ENCODE data around the gene ZMIZ1. TPM values are rescaled to one million over a fixed set of nuclear protein-coding genes. Genes with fewer than 3 reads are reported as not detected.
"Not testable (repeated sequence)": the region's sequence is repeated elsewhere in the genome, so short reads cannot be mapped to it uniquely, and the experiment has no call there.

ZMIZ1 gene
- total RNA-seq, 1 experiment from 2014 or later = 27.5 TPM

GRCh38 chr10:79029478-79030390, 39.0 kb upstream of the ZMIZ1 start:
- DNase-seq (ENCODE audit: low spot score) = no peak

DNA sequence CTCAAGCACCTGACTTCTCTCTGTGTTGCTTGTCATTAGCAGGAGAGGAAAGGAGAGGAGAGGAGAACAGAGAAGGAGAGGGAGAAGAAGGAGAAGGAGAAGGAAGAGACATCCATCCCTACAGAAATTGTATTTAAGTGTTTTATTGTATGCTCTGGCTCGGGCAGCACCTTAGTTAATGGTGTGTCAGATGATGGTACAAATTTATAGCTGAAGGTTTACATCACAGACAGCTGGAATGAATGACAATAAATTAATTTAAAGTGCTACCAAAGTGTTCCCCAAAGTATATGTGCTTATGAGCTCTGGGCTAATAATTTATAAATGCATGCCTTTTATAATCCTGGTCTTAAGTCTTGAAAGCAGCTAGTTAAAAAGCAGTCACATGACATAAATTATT, 38.1 kb upstream of the ZMIZ1 start:
- DNase-seq (ENCODE audit: low spot score) = no peak

GRCh38 chr10:79031723-79032122, 37.0 kb upstream of the ZMIZ1 start:
- no peak for DNase-seq (ENCODE audit: low spot score)

DNA sequence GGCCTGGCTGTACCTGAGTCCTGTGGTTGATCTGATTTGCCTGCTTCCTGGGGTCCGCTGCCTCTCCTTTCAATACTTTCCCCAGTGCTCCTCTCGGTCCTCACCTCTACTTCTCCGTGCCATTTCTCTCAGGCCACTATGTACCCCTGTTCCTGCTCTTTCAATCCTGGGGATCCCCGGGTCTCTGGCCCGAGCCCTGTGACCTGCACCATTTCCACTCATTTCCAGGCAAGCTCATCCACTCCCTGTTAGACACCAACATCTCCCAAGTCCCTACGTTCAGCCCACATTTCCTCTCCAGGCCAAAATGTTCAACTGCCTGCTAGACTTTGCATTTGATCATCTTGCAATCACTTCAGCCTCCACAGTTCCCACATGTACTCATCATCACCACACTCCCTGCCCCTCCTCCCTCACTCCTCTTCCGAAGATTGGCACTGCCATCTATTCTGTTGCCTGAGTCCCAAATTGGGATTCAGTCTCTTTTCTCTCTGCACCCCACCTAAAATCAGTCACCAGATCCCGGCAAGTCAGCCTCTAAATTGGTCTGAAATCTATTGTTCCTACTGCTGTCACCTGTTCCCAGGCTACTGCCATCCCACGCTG, 34.4 kb upstream of the ZMIZ1 start:
- DNase-seq (ENCODE audit: low spot score) = no peak

- not testable (repeated sequence) for DNase-seq (ENCODE audit: low spot score)
Observed at GRCh38 chr10:79036416-79036815, 32.4 kb upstream of the ZMIZ1 start.

GRCh38 chr10:79038104-79038840, 30.5 kb upstream of the ZMIZ1 start:
- no peak for DNase-seq (ENCODE audit: low spot score)

- DNase-seq (ENCODE audit: low spot score) = no peak
Observed at GRCh38 chr10:79038841-79039201, 29.9 kb upstream of the ZMIZ1 start.

DNA sequence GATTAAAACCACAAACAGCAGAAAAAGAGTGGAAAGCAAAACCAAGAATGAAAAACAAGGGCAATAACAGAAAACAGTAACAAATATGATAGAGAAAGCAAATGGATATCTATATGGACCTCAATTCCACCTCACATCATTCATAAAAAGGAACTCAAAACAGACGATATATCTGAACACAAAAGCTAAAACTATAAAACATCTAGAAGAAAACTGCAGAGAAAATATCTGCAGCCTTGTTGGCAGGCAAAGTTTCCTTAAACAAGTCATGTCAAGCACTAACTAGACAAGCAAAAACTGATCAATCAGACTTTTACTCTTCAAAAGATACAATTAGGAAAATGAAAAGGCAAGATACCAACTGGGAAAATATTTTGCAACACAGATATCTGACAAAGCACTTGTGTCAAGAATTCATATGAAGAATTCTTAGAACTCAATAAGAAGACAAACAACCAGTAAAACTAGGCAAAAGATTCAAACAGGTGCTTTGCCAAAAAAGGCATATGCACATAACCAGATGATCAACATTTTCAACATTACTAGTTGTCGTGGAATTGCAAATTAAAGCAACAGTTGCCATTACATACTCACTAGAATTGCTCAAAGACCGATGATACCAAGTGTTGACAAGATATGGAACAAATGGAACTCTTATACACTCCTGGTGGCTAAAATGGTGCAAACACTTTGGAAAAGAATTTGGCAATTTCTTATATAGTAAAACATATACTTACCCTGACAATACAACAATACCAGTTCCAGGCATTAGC, 25.9 kb upstream of the ZMIZ1 start:
- DNase-seq (ENCODE audit: low spot score) = no peak

- DNase-seq (ENCODE audit: low spot score) = no peak
Observed at GRCh38 chr10:79044036-79044632, 24.6 kb upstream of the ZMIZ1 start.

GRCh38 chr10:79044846-79045245, 23.9 kb upstream of the ZMIZ1 start:
- no peak for DNase-seq (ENCODE audit: low spot score)

DNA sequence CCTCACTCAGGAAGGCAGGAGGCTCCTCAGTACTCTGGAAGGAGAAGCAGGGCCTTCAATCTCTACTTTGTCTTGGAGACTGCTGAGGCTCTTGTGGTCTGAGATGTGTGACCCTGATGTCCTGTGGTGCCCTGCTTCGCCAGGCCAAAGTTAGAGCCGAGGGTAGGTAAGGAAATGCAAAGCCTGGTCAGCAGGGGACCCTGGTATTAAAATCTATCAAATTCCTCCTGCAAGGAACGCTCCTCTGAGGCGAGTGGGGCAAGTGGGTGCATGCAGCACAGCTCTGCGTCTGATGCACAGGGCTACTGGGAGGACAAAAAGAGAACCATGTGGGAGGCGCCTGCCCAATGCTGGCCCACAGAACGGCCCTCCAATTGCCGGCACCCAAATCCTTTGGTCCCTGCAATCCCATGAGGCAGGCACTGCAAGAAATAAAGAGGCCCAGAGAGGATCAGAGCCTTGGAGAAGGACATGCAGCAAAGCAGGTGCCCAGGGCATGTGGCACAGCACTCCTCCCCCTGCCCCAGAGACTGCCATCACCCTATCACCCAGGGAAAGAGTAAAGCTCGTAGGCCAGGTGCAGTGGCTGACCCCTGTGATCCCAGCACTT, 23.1 kb upstream of the ZMIZ1 start:
- no peak for DNase-seq (ENCODE audit: low spot score)

GRCh38 chr10:79046326-79046725, 22.4 kb upstream of the ZMIZ1 start:
- DNase-seq (ENCODE audit: low spot score) = no peak

GRCh38 chr10:79046741-79047583, 21.8 kb upstream of the ZMIZ1 start:
- no peak for DNase-seq (ENCODE audit: low spot score)

- DNase-seq (ENCODE audit: low spot score) = no peak
Observed at GRCh38 chr10:79047584-79047874, 21.2 kb upstream of the ZMIZ1 start.

DNA sequence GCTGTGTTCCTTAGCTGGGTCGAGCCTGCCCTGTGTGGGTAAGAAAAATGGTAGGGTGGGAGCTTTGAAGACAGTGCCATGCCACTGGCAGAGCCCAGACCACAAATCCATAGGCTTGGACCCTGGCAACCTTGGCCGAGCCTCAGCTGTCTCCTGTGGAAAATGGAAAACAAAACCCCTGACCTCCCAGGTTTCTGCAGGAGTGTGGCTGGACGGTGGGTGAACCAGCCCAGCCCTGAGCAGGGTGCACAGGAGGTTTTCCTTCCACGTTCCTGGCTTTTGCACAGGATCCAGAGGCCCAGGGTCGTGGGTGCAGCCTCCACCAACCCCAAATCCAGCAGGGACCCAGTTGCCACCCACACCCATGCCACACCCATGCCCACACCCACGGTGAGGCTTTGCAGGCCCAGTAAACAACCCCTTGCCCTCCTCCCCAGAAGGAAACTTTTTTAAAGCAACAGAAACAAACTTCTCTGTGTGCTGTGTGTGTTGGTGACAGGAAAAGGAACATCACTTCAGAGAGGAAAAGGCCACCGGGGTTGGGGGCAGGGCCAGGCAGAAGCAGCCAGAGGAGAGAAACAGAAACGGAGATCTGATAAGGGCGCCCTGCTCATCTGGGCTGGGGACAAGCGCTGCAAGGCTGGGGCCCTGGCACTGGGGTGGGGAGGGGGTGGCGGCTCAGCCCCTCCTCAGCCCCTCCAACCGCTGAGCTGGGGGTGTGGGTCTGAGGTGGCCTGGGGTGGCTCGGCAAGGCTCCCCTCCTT, 20.7 kb upstream of the ZMIZ1 start:
- DNase-seq (ENCODE audit: low spot score) = no peak

GRCh38 chr10:79048639-79049550, 19.9 kb upstream of the ZMIZ1 start:
- no peak for DNase-seq (ENCODE audit: low spot score)

GRCh38 chr10:79049931-79050895, 18.6 kb upstream of the ZMIZ1 start:
- DNase-seq (ENCODE audit: low spot score) = no peak

Data from HT-29 (cell line).